ENCODE measurements around the gene DTX3L. TPM values are rescaled to one million over a fixed set of nuclear protein-coding genes. Genes with fewer than 3 reads are reported as not detected.
A peak's percentile ranks its signal among the peaks of the same experiment; 100 is the strongest.

Gene DTX3L
- total RNA-seq, 2 donors from 2014 or later, result 4.9 to 6.6 TPM

- H3K4me3 Mint-ChIP-seq, result no peak overlapping the region
- no peaks in the 10 kb centered on the region for H3K27me3 Mint-ChIP-seq (ENCODE audit: insufficient read depth)
- Histone ChIP-seq H3K9me3 (ENCODE audit: control insufficient read depth, low read length) (no peaks in the 10 kb centered on the region), H3K36me3 (ENCODE audit: control insufficient read depth, insufficient read depth, low read length) (no peaks in the 10 kb centered on the region), H3K27ac (ENCODE audit: low read depth, low read length) (no peak overlapping the region), H3K9ac (ENCODE audit: extremely low read depth, low read length, poor library complexity, severe bottlenecking) (no peak overlapping the region), H3K4me1 (ENCODE audit: control insufficient read depth, insufficient read depth, low read length) (peaks cover 8% of the 10 kb centered on the region), H3K4me3 (ENCODE audit: low read length) (no peak overlapping the region), H3K27me3 (ENCODE audit: control insufficient read depth, insufficient read depth, low read length, poor library complexity, severe bottlenecking) (no peaks in the 10 kb centered on the region)
- no peak overlapping the region for H3K27ac Mint-ChIP-seq
- 90 to 95% methylated on average over 3 to 7 of the region's 7 CpGs for whole genome bisulfite sequencing, 2 experiments (ENCODE audit: insufficient coverage in 1 of 2, insufficient read length in 1 of 2)
- no peaks in the 10 kb centered on the region for H3K9me3 Mint-ChIP-seq
- no peak for TF ChIP-seq CTCF (conservative IDR thresholded peaks at IDR 0.05)
- H3K4me1 Mint-ChIP-seq, result peaks cover 16% of the 10 kb centered on the region
- H3K36me3 Mint-ChIP-seq (ENCODE audit: low read depth), result no peaks in the 10 kb centered on the region
- peak; percentile 7 for DNase-seq
Observed at GRCh38 chr3:122538956-122539490, 25.1 kb upstream of the DTX3L start.

DNA sequence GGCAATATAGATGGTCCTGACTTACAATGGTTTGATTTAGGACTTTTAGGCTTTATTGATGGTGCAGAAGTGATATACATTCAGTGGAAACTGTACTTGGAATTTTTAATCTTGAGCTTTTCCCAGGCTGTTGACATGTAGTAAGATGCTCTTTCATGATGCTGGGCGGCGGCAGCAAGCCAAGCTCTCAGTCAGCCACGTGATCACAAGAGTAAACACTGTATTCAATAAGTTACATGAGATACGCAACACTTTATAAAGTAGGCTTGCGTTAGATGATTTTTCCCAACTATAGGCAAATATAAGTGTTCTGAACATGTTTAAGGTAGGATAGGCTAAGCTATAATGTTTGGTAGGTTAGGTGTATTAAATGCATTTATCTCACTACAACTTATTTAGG lies 18.0 kb upstream of the DTX3L start:
- TF ChIP-seq CTCF (conservative IDR thresholded peaks at IDR 0.05), result no peak
- H3K36me3 ChIP-seq (ENCODE audit: control insufficient read depth, insufficient read depth, low read length), result no peaks in the 10 kb centered on the region
- Mint-ChIP-seq H3K4me1 (no peaks in the 10 kb centered on the region), H3K4me3 (no peak overlapping the region), H3K27me3 (ENCODE audit: insufficient read depth) (no peaks in the 10 kb centered on the region), H3K9me3 (no peaks in the 10 kb centered on the region), H3K36me3 (ENCODE audit: low read depth) (no peaks in the 10 kb centered on the region), H3K27ac (no peak overlapping the region)
- no peaks in the 10 kb centered on the region for H3K9me3 ChIP-seq (ENCODE audit: control insufficient read depth, low read length)
- no peaks in the 10 kb centered on the region for H3K4me1 ChIP-seq (ENCODE audit: control insufficient read depth, insufficient read depth, low read length)
- no peak overlapping the region for H3K4me3 ChIP-seq (ENCODE audit: low read length)
- H3K27me3 ChIP-seq (ENCODE audit: control insufficient read depth, insufficient read depth, low read length, poor library complexity, severe bottlenecking), result no peaks in the 10 kb centered on the region
- WGBS, 2 experiments (ENCODE audit: insufficient coverage in 1 of 2, insufficient read length in 1 of 2), result 90 to 94% methylated on average over 2 to 5 of the region's 5 CpGs
- DNase-seq, result no peak
- no peak overlapping the region for H3K27ac ChIP-seq (ENCODE audit: low read depth, low read length)
- H3K9ac ChIP-seq (ENCODE audit: extremely low read depth, low read length, poor library complexity, severe bottlenecking), result no peak overlapping the region

DNA sequence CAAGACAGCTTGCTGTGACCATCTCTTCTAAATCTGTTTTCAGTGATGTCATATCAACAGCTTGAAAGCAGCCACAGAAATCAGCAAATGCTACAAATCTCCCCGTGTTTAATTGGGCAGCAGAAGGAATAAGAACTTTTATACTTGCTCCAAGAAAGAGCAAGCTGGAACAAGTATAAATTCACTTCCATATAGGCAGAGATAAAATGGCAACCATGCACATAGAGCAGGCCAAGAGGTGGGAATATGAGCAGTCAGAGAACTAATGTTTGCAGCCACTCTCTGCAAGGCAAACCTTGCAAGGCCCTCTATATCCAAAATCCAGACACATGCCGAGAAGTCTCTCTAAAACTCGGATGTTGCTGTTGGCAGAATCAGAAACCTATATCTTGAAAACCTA lies 16.1 kb upstream of the DTX3L start:
- H3K27me3 Mint-ChIP-seq (ENCODE audit: insufficient read depth), result no peaks in the 10 kb centered on the region
- peak; percentile 6 for DNase-seq
- H3K36me3 ChIP-seq (ENCODE audit: control insufficient read depth, insufficient read depth, low read length), result no peaks in the 10 kb centered on the region
- H3K27ac ChIP-seq (ENCODE audit: low read depth, low read length), result no peak overlapping the region
- H3K9me3 Mint-ChIP-seq, result no peaks in the 10 kb centered on the region
- no peak overlapping the region for H3K4me3 ChIP-seq (ENCODE audit: low read length)
- H3K27ac Mint-ChIP-seq, result no peak overlapping the region
- no peak for TF ChIP-seq CTCF (conservative IDR thresholded peaks at IDR 0.05)
- H3K9me3 ChIP-seq (ENCODE audit: control insufficient read depth, low read length), result no peaks in the 10 kb centered on the region
- no peaks in the 10 kb centered on the region for H3K4me1 ChIP-seq (ENCODE audit: control insufficient read depth, insufficient read depth, low read length)
- H3K4me1 Mint-ChIP-seq, result no peaks in the 10 kb centered on the region
- no peaks in the 10 kb centered on the region for H3K27me3 ChIP-seq (ENCODE audit: control insufficient read depth, insufficient read depth, low read length, poor library complexity, severe bottlenecking)
- H3K9ac ChIP-seq (ENCODE audit: extremely low read depth, low read length, poor library complexity, severe bottlenecking), result no peak overlapping the region
- H3K4me3 Mint-ChIP-seq, result no peak overlapping the region
- 82 to 92% methylated on average over 3 of the region's 3 CpGs for WGBS, 2 experiments (ENCODE audit: insufficient coverage in 1 of 2, insufficient read length in 1 of 2)
- H3K36me3 Mint-ChIP-seq (ENCODE audit: low read depth), result no peaks in the 10 kb centered on the region

Measured in endodermal cell (in vitro differentiated cells).